ENCODE data around the gene NEB. TPM values are rescaled to one million over a fixed set of nuclear protein-coding genes. Genes with fewer than 3 reads are reported as not detected.
"Not testable (repeated sequence)": the region's sequence is repeated elsewhere in the genome, so short reads cannot be mapped to it uniquely, and the experiment has no call there.

The NEB gene
- total RNA-seq, 2 experiments from 2014 or later = 0.05 to 0.33 TPM

DNA sequence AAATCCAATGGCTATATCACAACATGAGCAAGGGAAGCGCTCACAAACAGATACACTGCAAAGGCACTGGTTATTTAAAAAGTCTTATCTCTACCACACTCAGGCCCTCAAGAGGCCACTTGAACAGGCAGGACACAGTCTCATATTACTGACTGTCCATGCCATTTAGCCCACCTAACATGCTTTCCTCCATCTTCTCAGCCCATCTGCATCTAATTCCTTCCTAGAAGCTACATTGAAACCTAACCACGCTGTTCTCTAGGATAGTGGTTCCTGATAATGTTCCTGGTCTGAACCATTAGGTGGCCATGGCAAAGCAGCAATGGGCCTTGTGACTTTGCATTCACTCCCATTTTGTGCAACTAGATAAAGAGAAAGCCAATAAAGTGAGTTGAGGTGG, 22.5 kb upstream of the NEB start:
- Mint-ChIP-seq H3K27ac (no peak overlapping the region), H3K27me3 (no peaks in the 10 kb centered on the region), H3K36me3 (ENCODE audit: low read depth) (no peaks in the 10 kb centered on the region), H3K4me1 (no peaks in the 10 kb centered on the region), H3K9me3 (ENCODE audit: low read depth) (no peaks in the 10 kb centered on the region), H3K4me3 (no peak overlapping the region)
- ChIA-PET POLR2A (no interaction called here), CTCF (no interaction called here)
- intact Hi-C loops (cut with DNase I, micrococcal nuclease) = no loop called here
- no peak for ATAC-seq
- DNase-seq = no peak

DNA sequence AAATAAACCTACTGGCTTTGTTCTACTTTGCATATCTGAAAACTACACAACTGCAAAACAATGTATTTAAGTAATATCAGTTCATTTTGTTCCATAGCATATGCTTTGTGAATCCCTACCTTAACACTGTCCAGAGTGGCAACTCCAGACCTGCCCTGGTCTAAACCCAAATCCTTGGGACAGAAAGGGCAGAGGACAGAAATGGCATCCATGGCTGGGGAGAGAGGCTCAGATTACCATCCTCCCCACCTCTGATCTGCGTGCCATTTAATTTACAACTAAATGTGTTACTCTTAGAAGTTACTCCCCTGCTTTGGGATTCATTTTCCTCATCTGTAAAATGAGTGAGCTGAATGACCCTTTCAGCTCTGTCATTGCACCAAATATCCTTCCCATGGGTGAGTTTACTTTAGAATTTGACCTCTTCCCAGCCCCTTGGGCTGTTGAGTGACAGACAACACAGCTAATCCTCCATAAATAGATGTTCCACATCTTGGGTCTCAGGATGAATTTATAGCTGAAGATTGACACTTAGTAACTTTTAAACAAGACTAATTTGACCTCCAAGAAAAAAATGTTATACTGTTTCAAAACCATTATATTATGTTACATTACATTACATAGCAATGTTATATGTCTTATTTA, 20.1 kb upstream of the NEB start:
- H3K9me3 Mint-ChIP-seq (ENCODE audit: low read depth) = no peaks in the 10 kb centered on the region
- CTCF ChIA-PET = no interaction called here
- intact Hi-C loops (cut with DNase I, micrococcal nuclease) = no loop called here

DNA sequence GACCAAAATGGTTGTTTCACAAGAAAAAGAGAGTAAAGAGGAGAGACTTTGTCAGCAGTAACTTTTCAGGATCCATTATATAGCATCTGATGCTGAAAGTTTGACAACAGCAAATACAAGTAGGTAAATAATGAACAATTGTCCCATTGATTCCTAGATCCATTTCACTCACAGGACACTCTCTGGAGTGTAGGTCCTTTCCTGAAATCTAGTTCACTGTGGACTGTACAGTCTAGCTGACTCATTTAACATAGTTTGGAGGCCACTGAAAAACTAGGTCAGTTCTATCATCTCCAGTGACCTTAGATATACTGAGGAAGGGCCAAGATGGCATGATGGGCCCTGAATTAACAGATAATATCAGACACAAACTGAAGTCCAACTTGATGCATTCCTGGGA, 19.3 kb upstream of the NEB start:
- DNase-seq = no peak
- Mint-ChIP-seq H3K4me1 (no peaks in the 10 kb centered on the region), H3K36me3 (ENCODE audit: low read depth) (no peaks in the 10 kb centered on the region), H3K27me3 (no peaks in the 10 kb centered on the region), H3K27ac (no peak overlapping the region), H3K4me3 (no peak overlapping the region), H3K9me3 (ENCODE audit: low read depth) (no peaks in the 10 kb centered on the region)
- CTCF ChIA-PET = no interaction called here
- ATAC-seq = no peak
- POLR2A ChIA-PET = no interaction called here
- intact Hi-C loops (cut with DNase I, micrococcal nuclease) = no loop called here

More for the DNA sequence above, 20.1 kb upstream of the NEB start:
- Mint-ChIP-seq H3K36me3 (ENCODE audit: low read depth) (no peaks in the 10 kb centered on the region), H3K4me3 (no peak overlapping the region), H3K27me3 (no peaks in the 10 kb centered on the region), H3K4me1 (no peaks in the 10 kb centered on the region), H3K27ac (no peak overlapping the region)
- POLR2A ChIA-PET = no interaction called here
- ATAC-seq = no peak
- DNase-seq = no peak

DNA sequence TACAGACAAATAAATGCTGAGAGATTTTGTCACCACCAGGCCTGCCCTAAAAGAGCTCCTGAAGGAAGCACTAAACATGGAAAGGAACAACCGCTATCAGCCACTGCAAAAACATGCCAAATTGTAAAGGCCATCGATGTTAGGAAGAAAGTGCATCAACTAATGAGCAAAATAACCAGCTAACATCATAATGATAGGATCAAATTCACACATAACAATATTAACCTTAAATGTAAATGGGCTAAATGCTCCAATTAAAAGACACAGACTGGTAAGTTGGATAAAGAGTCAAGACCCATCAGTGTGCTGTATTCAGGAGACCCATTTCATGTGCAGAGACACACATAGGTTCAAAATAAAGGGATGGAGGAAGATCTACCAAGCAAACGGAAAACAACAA, 11.0 kb upstream of the NEB start:
- H3K4me1 Mint-ChIP-seq; intact Hi-C loops (cut with DNase I, micrococcal nuclease); CTCF ChIA-PET; ATAC-seq; H3K4me3 Mint-ChIP-seq; H3K27ac Mint-ChIP-seq; POLR2A ChIA-PET; H3K9me3 Mint-ChIP-seq (ENCODE audit: low read depth); DNase-seq; H3K27me3 Mint-ChIP-seq; H3K36me3 Mint-ChIP-seq (ENCODE audit: low read depth): not testable (repeated sequence)

DNA sequence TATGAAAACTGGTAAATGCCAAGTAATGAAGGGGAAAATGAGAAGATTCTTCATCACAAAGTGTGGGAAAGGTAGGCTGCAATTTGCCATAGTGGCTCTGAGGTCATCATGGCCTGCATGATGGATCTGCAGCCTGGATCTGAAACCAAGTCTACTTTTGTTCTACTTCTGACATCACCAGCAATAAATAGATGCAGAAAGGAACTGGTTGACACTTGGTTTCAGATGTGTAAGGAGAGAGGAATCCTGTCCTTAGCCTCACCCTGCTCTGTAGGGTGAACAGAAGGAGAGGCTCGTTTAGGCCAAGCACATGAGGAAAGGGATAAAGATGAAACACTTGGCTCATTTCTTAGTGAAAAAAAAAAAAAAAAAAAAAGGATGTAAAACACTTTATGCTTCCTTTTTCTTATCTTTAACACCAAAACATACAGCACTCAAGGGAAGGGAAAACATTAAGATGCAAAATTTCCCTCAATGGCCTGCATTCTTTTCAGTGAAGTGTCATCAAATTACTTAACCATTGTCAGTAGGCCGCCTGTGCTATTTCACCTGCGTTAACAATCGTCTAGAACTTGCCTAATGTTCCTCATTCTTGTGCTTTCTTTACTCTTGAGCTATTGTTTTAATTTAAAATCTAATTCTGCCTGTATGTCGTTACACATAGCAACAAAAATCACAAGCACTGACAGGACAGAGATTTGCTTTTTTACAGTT, 3.9 kb downstream of the NEB start:
- Mint-ChIP-seq H3K36me3 (ENCODE audit: low read depth) (no peaks in the 10 kb centered on the region), H3K4me3 (no peak overlapping the region), H3K9me3 (ENCODE audit: low read depth) (no peaks in the 10 kb centered on the region), H3K27me3 (peaks cover 3% of the 10 kb centered on the region), H3K27ac (no peak overlapping the region), H3K4me1 (no peaks in the 10 kb centered on the region)
- CTCF ChIA-PET = no interaction called here
- ATAC-seq (no peak), DNase-seq (no peak)
- POLR2A ChIA-PET = no interaction called here
- intact Hi-C loops (cut with DNase I, micrococcal nuclease) = no loop called here

DNA sequence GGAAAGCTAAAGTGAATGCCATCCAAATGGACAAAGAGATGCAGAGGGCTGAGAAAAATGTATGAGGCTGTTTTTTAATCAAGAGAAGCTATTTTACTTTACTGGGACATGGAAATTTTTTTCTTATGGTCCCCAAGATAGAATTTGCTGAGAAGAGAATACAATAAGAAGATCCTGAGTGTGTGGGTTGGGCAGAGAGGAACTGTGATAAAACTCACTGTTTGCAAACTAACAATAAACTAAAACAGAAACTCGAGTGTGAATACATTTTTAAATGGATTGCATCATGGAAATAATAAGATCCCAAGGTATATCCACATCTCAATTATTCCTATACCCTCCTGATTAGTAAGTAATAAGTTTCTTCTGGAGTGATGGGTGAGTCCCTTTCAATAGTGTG, 4.4 kb downstream of the NEB start:
- POLR2A ChIA-PET = no interaction called here

DNA sequence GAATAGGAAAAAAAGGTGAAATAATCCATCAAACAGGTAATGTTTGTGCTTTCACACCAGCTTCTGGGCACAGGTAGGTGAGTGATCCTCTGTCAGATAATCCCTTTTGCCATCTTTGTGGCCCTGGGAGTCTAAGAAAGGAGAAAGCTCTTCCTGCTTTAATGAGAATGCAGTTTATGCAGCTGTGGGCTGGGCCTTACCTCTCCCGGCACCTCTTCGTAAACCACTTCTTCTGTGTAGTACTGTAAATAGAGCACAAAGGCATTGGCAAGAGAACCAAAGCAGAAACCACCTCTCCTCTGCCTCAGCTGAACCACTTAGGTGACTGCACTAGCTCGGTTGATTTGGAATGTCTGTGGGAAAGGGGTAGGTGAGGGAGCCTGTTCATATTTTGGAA, 4.9 kb downstream of the NEB start:
- DNase-seq (no peak), ATAC-seq (no peak)
- CTCF ChIA-PET = no interaction called here
- H3K9me3 Mint-ChIP-seq (ENCODE audit: low read depth) = no peaks in the 10 kb centered on the region
- POLR2A ChIA-PET = no interaction called here
- no peak overlapping the region for H3K4me3 Mint-ChIP-seq
- no peaks in the 10 kb centered on the region for H3K36me3 Mint-ChIP-seq (ENCODE audit: low read depth)
- H3K27ac Mint-ChIP-seq = no peak overlapping the region
- H3K27me3 Mint-ChIP-seq = peaks cover 3% of the 10 kb centered on the region
- intact Hi-C loops (cut with DNase I, micrococcal nuclease) = no loop called here
- no peaks in the 10 kb centered on the region for H3K4me1 Mint-ChIP-seq

More for the DNA sequence above, 4.4 kb downstream of the NEB start:
- Mint-ChIP-seq H3K27ac (no peak overlapping the region), H3K4me3 (no peak overlapping the region), H3K27me3 (peaks cover 3% of the 10 kb centered on the region), H3K36me3 (ENCODE audit: low read depth) (no peaks in the 10 kb centered on the region), H3K4me1 (no peaks in the 10 kb centered on the region), H3K9me3 (ENCODE audit: low read depth) (no peaks in the 10 kb centered on the region)
- CTCF ChIA-PET = no interaction called here
- intact Hi-C loops (cut with DNase I, micrococcal nuclease) = no loop called here
- no peak for ATAC-seq
- DNase-seq = no peak

DNA sequence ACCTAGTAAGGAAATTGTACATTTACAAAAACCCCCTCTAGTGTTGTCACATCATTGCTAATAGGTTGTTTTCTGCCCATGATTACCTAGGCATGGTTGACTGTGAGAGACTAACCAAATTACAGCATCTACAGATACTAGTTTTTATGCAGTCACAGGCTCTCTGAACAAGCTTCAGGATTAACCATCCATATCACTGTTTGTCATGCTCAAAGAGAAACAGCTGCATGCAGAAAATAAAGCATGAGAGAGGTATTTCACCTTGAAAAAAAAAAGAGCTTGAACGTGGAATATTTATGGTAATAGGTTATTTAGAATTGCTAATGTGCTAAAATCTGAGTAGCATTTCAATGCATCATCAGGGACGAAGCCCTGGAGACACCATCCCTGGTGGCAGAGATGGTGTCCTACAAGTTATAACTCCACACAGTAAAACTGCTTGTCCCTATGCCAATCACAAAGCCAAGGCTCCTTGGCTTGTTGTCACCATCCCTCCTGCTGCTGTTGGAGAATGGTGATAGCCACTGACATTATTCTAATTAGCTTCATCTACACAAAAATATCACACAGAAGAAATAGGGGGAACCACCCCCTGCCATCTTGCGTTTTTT, 5.4 kb downstream of the NEB start:
- DNase-seq = no peak
- intact Hi-C loops (cut with DNase I, micrococcal nuclease) = no loop called here
- no peaks in the 10 kb centered on the region for H3K36me3 Mint-ChIP-seq (ENCODE audit: low read depth)
- no peaks in the 10 kb centered on the region for H3K9me3 Mint-ChIP-seq (ENCODE audit: low read depth)
- CTCF ChIA-PET = interaction anchor here (1.0 kb wide), 1 partner anchor 100 kb away, joined by 3 read pairs; the partner anchor contains the start of gene ARL5A
- H3K4me3 Mint-ChIP-seq = no peak overlapping the region
- peaks cover 3% of the 10 kb centered on the region for H3K27me3 Mint-ChIP-seq
- POLR2A ChIA-PET = no interaction called here
- no peaks in the 10 kb centered on the region for H3K4me1 Mint-ChIP-seq
- no peak overlapping the region for H3K27ac Mint-ChIP-seq
- no peak for ATAC-seq

DNA sequence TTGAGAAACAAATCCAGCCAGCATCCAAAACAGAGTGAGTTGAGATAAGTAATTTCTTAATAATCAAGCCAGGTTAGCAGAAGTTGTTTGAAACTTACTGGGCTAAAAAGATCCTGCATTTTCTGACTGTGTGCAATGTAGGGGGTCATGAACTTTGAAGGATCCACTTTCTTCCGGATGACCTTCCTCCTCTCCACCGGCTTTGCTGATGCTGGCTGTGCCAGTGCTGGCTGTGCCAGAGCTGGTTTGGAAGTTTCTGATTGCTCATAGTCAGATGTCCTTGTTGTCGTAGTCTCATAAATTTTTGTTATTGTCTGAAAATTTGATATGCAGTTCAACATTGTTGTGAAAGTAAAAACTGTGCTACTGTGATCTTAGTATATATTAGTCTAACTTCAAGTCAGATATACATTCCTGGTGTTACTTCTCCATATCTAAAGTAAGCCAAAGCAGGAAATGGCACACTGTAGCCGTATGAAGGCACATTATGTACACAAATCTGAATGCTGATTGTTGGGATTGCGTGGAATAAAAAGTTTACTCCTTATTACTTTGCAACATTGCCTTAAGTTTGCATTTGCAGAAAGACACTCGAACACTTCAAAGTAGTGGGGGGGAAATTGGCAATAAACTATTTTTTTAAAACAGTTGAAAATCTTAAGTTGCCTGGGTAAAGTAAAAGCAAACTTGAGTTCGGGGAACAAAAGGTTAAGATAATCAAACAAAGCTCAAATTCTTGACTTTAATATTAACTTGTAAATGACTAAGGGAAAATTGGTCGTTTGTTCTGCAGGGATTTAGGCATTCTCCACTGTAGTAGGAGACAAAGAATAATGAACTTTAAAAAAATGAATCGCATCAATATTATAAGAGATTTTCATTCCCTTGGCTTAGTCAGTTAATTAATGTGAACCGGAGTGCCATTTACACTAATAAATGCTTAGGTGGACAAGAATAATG, 6.4 kb downstream of the NEB start:
- H3K4me1 Mint-ChIP-seq = no peaks in the 10 kb centered on the region
- POLR2A ChIA-PET = no interaction called here
- H3K36me3 Mint-ChIP-seq (ENCODE audit: low read depth) = no peaks in the 10 kb centered on the region
- no peak overlapping the region for H3K4me3 Mint-ChIP-seq
- no peak overlapping the region for H3K27ac Mint-ChIP-seq
- intact Hi-C loops (cut with DNase I, micrococcal nuclease) = no loop called here
- H3K9me3 Mint-ChIP-seq (ENCODE audit: low read depth) = no peaks in the 10 kb centered on the region
- ATAC-seq (no peak), DNase-seq (no peak)
- CTCF ChIA-PET = interaction anchor here (1.0 kb wide), 1 partner anchor 101 kb away, joined by 3 read pairs; the partner anchor contains the start of gene ARL5A
- peaks cover 3% of the 10 kb centered on the region for H3K27me3 Mint-ChIP-seq

DNA sequence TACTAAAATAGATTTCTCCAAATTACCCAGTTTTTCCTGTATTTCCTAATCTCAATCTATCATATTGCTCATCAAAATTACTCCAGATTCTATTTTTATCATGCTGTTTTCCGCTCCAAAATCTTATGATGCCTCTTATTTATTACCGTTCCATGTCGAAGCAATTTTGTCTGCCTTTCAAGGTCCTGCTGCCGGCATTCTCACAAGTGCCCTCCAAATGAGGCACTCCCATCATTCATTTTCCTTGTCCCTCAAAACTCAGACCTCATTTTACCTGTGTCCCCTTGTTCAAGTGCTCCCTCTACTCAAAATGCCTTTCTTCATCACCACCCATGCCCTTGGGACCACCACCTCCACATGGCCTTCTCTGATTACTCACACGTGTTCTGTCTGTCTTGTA, 13.1 kb downstream of the NEB start:
- intact Hi-C loops (cut with DNase I, micrococcal nuclease) = no loop called here
- Mint-ChIP-seq H3K4me1 (no peaks in the 10 kb centered on the region), H3K9me3 (ENCODE audit: low read depth) (no peaks in the 10 kb centered on the region), H3K27ac (no peak overlapping the region), H3K4me3 (no peak overlapping the region), H3K27me3 (no peaks in the 10 kb centered on the region), H3K36me3 (ENCODE audit: low read depth) (no peaks in the 10 kb centered on the region)
- DNase-seq = no peak
- ATAC-seq = no peak
- POLR2A ChIA-PET = no interaction called here
- CTCF ChIA-PET = no interaction called here

DNA sequence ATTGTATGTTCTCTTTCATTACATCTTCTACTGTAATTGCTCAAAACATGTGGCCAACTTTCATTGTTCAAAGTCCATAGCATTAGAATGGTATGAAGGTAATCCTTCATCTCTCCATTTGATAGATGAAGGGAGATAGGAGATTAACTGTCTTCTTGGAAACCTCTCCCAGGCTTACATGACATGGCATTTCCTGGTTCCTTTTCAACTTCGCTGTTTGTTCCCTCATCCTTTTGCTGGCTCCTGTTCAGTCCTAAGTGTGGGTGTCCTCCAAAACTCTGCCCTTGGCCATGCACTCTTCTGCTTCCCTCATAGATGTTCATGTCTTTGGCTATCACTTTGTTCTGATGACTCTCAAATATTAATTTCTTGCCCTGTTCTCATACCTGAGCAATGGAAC, 13.8 kb downstream of the NEB start:
- CTCF ChIA-PET = no interaction called here
- no peaks in the 10 kb centered on the region for H3K9me3 Mint-ChIP-seq (ENCODE audit: low read depth)
- intact Hi-C loops (cut with DNase I, micrococcal nuclease) = no loop called here
- no peaks in the 10 kb centered on the region for H3K27me3 Mint-ChIP-seq
- no peak for ATAC-seq
- no peak for DNase-seq
- POLR2A ChIA-PET = interaction anchor here (0.6 kb wide), 1 partner anchor 55 kb away, joined by 3 read pairs; no protein-coding TSS in a partner anchor
- H3K4me3 Mint-ChIP-seq = no peak overlapping the region
- H3K4me1 Mint-ChIP-seq = no peaks in the 10 kb centered on the region
- H3K36me3 Mint-ChIP-seq (ENCODE audit: low read depth) = no peaks in the 10 kb centered on the region
- H3K27ac Mint-ChIP-seq = no peak overlapping the region

Data from activated CD4-positive, alpha-beta T cell treated with anti-CD3 and anti-CD28 coated beads for 36 hours (primary cell).